AG08395 (cell line): ENCODE measurements around the gene C12orf75.
A peak's percentile ranks its signal among the peaks of the same experiment; 100 is the strongest.
"Not testable (repeated sequence)": the region's sequence is repeated elsewhere in the genome, so short reads cannot be mapped to it uniquely, and the experiment has no call there.

Experiments used
- DNase-seq: peaks from one replicate; pipeline ENCODE4 v3.0.0; 2012; ENCODE audit warnings: mixed read lengths, low spot score

The C12orf75 gene

DNA sequence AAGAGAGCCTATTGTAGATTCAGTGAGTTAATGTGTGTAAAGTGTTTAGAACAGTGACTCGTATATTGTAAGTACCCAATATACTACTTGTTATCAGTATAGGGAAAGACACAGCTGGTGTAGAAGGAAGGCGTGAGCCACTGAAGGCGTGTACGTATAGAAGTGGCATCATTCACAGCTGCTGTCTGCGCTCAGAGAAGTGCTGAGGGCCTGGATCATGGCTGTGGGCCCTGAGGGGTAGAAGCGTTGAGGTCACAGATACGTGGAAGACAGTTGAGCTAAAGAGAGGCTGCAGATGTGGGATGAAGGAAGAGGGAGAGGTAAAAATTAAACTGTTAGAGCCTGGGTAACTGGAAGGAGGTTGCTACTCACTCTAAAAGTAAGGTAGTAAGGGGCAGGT is 5.9 kb downstream of the C12orf75 start:
- no peak for DNase-seq

DNA sequence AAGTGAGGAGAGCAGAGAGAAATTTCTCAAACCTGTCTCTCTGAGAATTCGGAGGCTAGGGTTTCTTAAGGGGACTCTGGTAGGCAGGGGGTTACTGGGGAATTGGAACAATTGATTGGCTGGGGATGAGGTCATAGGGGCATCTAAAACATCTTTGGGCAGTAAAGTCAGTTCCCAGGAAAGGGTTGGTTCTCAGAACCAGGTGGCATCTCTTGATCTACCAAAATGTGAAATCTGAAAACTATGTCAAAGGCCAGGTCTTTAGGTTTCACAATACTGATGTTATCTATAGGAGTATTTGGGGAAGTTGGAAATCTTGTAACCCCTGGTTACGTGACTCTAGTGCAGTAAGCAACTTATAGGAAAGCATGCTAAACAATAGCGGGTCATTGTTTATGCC is 6.9 kb downstream of the C12orf75 start:
- DNase-seq = no peak

- no peak for DNase-seq
Observed at GRCh38 chr12:105338966-105339365, 8.5 kb downstream of the C12orf75 start.

DNA sequence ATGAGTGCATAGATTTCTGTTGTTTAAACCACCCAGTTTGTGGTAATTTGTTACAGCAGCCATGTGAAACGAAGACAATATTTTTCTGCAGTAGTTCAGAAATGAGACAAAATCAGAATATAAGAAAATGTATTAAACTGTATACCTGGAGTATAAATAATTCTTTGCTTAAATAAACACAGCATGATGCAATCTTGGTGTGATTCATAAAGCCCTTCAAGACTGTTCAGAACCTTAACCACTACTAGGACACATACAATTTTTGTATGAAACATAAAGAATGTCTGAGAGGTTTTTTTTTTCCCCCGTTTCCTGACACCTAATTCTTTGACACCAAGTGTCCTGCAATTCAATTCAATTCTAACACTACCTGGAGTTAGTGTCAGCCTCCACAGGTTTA is 10.5 kb downstream of the C12orf75 start:
- no peak for DNase-seq

DNA sequence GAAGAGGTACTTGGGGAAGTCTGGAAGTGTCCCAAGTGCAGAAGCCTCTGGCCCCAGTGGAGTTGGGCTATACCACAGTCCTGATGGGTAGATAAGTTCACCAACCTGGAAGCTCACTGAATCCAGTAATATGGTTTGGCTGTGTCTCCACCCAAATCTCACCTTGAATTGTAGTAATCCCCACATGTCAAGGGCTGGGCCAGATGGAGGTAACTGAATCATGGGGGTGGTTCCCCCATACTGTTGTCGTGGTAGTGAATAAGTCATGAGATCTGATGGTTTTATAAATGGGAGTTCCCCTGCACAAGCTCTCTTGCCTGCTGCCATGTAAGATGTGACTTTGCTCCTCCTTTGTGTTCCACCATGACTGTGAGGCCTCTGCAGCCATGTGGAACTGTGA is 11.1 kb downstream of the C12orf75 start:
- not testable (repeated sequence) for DNase-seq

- no peak for DNase-seq
Observed at GRCh38 chr12:105342464-105342863, 12.0 kb downstream of the C12orf75 start.

- no peak for DNase-seq
Observed at GRCh38 chr12:105343836-105344235, 13.3 kb downstream of the C12orf75 start.

GRCh38 chr12:105347499-105347898 is 17.0 kb downstream of the C12orf75 start:
- DNase-seq = no peak

DNA sequence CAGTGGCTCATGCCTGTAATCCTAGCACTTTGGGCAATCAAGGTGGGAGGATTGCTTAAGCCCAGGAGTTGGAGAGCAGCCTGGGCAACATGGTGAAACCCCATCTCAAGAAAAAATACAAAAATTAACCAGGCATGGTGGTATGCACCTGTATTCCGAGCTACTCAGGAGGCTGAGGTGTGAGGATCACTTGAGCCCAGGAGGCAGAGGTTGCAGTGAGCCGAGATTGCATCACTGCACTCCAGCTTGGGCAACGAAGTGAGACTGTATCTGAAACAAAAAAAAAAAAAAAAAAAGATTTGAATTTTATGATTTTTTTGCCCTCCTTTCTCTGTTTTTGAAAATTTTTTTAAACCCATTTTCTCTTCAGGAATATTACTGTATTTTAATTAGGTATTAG is 17.7 kb downstream of the C12orf75 start:
- no peak for DNase-seq

DNA sequence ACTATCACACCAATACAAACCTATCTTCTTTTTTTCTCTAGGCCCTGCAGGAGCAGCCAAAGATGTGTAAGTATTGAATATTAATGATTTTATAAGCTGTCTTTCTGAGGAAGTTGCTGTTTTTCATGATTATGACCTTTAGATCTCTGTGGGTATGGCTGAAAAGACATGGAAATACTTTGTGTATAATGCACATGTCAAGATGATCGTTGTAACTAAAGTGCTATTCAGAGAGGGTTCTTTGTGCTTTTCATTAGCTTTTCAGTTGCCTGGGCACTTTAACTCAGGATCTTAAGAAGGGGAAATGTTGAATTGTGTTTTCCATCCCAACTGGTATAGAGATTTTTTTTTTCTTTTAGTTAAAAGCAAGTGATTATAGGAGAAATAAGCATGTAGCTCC is 18.1 kb downstream of the C12orf75 start:
- no peak for DNase-seq

GRCh38 chr12:105349138-105349537 is 18.6 kb downstream of the C12orf75 start:
- no peak for DNase-seq

DNA sequence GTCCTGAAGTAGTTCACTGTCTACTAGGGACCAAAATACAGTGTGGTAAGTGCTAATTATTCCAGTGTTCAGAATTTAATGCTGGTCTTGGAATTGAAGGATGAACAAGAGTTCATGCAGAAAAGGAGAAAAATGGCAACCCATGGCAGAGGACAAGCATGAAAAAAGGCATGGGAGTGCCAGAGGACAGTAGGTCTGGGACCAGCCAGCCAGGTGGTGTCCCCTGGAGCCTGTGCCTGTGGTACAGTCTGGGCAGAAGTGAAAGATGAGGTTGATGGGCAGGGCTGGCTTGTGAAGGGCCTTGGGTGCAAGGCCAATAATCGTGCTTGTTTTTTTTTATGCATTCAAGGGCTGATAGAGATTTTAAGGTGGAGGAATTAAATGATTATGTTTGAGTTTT is 21.0 kb downstream of the C12orf75 start:
- DNase-seq = no peak

- DNase-seq = no peak
Observed at GRCh38 chr12:105352052-105352451, 21.6 kb downstream of the C12orf75 start.

GRCh38 chr12:105352940-105353635 is 22.6 kb downstream of the C12orf75 start:
- no peak for DNase-seq

- peak; percentile 76 for DNase-seq
Observed at GRCh38 chr12:105355752-105356151, 25.3 kb downstream of the C12orf75 start.

- no peak for DNase-seq
Observed at GRCh38 chr12:105357162-105357691, 26.7 kb downstream of the C12orf75 start.

DNA sequence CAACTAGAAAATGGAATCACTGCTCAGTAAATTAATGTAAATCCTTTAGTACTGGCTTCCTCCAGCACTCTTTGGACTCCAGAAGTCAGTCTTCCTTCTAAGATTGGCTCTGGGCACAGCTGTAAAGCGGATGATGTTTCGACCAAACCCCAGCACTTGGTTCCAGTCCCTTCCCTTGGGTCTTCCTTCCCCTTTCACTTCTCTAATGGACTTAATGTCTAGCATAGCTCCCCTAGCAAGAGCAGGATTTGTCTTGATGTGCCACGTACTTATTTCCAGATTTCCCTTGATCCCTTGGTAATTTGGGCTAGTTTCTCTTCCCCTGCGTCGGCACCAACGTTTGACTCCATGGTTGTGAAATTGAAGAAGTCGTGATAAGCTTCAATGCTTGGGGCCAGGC is 28.3 kb downstream of the C12orf75 start:
- DNase-seq = no peak

- no peak for DNase-seq
Observed at GRCh38 chr12:105359856-105360255, 29.4 kb downstream of the C12orf75 start.

DNA sequence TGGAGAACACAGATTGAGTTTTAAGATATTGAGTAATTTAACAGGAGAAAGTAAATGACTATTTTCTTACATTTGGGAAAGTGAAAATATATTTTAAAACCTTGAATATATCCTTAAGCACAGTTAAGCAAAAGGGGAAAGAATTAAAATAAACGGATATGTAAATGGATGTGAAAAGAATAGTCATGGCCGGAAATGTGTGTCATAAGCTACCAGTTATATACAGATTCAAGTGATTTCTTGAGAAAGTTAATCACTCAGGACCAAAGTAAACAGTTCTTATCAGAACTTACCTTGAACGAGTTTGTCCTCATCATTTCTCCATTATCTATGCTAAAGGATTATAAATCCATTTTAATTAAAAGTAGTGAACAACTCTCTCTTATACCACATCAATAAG is 33.4 kb downstream of the C12orf75 start:
- DNase-seq = no peak

DNA sequence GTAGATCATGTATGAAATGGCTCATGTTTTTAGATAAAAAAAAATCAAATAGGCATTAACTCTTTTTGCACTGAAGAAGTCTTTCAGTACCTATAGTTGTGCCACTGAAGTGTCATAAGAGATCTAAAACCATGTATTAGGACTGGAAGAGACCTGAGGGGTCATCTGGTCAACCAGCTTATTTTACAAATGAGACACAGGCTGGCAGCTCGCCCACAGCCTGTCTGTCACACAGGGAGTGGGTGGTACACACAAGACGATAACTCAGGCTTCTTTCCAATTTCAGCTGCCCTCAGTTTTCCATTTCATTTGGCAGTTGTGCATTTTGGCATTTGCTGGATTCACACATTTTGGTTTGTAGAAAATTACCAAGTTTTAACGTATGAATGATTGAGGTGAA is 34.7 kb downstream of the C12orf75 start:
- no peak for DNase-seq

- DNase-seq = no peak
Observed at GRCh38 chr12:105368047-105368646, 37.7 kb downstream of the C12orf75 start.

DNA sequence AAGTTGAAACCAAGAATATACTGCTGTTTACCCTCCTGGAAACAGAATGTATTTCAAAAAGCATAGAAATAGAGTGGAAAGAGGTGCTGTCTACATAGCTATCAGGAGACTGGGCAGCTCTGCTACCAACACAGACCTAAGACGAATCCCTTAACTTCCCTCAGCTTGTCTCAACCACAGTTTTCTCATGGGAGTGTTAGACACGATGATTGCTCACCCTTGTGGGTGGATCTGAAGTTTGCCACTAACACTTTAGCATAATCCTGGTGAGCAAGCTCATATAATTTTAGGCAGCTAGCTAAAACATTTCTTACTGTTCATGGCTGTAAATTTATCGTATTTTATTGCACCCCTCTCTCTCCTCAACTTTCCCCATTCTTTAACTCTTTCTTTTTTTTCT is 38.5 kb downstream of the C12orf75 start:
- peak; percentile 74 for DNase-seq

DNA sequence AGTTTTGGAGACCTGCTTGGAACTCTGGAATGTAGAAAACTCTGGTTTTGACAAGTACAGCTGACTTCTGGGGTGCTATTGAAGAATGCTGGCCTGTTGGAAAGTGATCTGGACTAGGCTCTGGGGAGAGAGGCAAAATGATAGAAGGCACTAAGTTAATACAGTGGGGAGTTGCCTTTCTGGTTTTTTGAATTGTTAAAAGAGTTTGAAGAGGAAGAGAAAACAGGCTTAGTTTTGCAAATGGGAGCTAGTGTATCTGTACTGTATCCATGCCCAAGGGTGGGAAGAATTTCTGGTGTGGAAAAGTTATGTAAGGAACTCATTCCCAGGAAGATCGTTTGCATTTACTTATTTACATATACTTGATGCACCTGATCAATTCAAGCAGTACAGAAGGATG is 43.8 kb downstream of the C12orf75 start:
- no peak for DNase-seq

DNA sequence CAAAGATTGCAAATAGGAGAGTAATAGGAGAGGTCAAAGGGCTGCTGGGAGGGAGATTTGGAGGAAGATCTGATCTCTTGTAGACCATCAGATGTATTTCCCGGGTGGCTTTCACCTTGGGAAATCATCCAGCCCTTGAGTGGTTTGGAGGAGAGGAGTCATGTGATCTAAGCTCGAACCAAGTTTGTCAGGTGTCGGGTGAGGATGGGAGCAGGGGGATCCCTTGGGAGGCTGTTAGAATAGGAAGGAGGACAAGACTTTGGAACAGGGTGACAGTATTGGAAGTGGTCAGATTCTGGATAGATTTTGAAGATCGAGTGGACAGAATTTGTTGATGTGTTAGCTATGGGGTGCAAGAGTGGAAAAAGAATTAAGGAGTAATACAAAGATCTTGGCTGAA is 46.6 kb downstream of the C12orf75 start:
- no peak for DNase-seq
